ENCODE data around the gene SMIM13. TPM values are rescaled to one million over a fixed set of nuclear protein-coding genes. Genes with fewer than 3 reads are reported as not detected.
A peak's percentile ranks its signal among the peaks of the same experiment; 100 is the strongest.

SMIM13 gene
- polyA plus RNA-seq, 1 donor (not counting 4 experiments of a cell fraction or from before 2014, with no cell fraction given): 7.7 TPM

DNA sequence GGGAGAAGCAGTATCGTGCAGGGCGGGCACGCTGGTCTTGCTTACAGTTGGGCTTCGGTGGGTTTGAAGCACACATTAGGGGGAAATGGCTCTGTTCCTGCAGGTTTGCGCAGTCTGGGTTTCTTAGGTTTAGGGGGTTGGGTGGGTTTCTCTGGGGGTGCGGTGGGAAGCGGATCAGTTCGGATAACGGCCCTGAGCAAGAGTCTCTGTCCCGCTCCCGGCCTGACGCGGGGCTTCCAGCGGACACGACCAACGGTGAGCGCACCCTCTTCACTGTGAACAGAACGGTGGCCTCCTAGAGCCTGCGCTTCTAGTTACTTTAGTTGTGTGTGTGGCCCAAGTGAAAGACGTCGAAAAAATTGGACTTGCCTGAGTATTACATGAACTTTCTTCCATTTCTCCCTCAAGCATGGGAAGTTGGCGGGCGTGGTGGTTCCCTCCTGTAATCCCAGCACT lies 48.9 kb upstream of the SMIM13 start:
- FAIRE-seq (no peak), DNase-seq (ENCODE audit: low read depth, low spot score) (no peak)
- H4K20me1 ChIP-seq (ENCODE audit: control insufficient read depth, extremely low read depth, insufficient read depth, low read length): no peaks in the 10 kb centered on the region
- H3K9ac ChIP-seq (ENCODE audit: control insufficient read depth, extremely low read depth, insufficient read depth, low read length): no peak overlapping the region
- H3K4me2 ChIP-seq (ENCODE audit: control insufficient read depth, extremely low read depth, insufficient read depth, low read depth, low read length): peak overlapping the region; percentile 56
- H3K27me3 ChIP-seq (ENCODE audit: control insufficient read depth, extremely low read depth, insufficient read depth, low read length): peaks cover 40% of the 10 kb centered on the region
- no peaks in the 10 kb centered on the region for H3K79me2 ChIP-seq (ENCODE audit: control insufficient read depth, insufficient read depth, low read length)
- H3K27ac ChIP-seq (ENCODE audit: control insufficient read depth, insufficient read depth, low read length): no peak overlapping the region
- peak overlapping the region; percentile 38 to 53 (median 51) for H3K4me3 ChIP-seq (ENCODE audit: control insufficient read depth in 2 of 3, extremely low read depth in 1 of 3, insufficient read depth in 2 of 3, low read depth in 1 of 3, low read length in 3 of 3)
- H2AFZ ChIP-seq (ENCODE audit: control insufficient read depth, low read length): no peak overlapping the region
- H3K9me1 ChIP-seq (ENCODE audit: control insufficient read depth, extremely low read depth, insufficient read depth, low read length): no peaks in the 10 kb centered on the region
- no peaks in the 10 kb centered on the region for H3K36me3 ChIP-seq (ENCODE audit: control insufficient read depth in 2 of 2, extremely low read depth in 1 of 2, insufficient read depth in 2 of 2, low read length in 2 of 2)
- TF ChIP-seq, protein P1, sequence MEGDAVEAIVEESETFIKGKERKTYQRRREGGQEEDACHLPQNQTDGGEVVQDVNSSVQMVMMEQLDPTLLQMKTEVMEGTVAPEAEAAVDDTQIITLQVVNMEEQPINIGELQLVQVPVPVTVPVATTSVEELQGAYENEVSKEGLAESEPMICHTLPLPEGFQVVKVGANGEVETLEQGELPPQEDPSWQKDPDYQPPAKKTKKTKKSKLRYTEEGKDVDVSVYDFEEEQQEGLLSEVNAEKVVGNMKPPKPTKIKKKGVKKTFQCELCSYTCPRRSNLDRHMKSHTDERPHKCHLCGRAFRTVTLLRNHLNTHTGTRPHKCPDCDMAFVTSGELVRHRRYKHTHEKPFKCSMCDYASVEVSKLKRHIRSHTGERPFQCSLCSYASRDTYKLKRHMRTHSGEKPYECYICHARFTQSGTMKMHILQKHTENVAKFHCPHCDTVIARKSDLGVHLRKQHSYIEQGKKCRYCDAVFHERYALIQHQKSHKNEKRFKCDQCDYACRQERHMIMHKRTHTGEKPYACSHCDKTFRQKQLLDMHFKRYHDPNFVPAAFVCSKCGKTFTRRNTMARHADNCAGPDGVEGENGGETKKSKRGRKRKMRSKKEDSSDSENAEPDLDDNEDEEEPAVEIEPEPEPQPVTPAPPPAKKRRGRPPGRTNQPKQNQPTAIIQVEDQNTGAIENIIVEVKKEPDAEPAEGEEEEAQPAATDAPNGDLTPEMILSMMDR (optimal IDR thresholded peaks at IDR 0.05 in 1 of 3, IDR thresholded peaks at IDR 0.05 in 1 of 3, conservative IDR thresholded peaks at IDR 0.05 in 1 of 3; ENCODE audit: extremely low read depth in 1 of 3, insufficient read depth in 2 of 3, low read length in 3 of 3): no peak
- TF ChIP-seq EZH2 (IDR thresholded peaks at IDR 0.05; ENCODE audit: low read length): no peak
- H3K9me3 ChIP-seq (ENCODE audit: control insufficient read depth, low read depth, low read length): no peaks in the 10 kb centered on the region
- no peaks in the 10 kb centered on the region for H3K4me1 ChIP-seq (ENCODE audit: control insufficient read depth, extremely low read depth, insufficient read depth, low read length)
- dilution Hi-C loops (cut with MboI; ENCODE audit: extremely low pct_ligation_motif_present, low sequenced_read_pairs): no loop called here

DNA sequence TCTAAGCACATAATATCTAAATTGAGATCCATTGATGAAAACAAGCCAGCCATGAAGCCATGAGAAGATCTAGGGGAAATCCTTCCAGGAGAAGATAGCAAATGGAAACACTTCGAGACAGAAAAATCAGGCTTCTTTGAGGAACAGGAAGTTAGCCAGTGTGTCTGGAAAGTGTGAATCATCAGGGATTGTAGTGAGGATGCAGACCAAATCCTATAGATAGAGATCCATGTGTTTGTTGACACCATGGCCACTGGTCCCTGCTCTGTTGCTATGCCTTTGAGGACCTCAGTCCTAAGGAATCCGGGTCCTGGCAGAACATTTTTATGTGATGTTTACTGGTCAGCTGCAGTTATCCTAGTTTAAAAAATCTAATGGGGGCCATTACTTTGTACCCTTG lies 42.9 kb upstream of the SMIM13 start:
- Histone ChIP-seq H3K79me2 (ENCODE audit: control insufficient read depth, insufficient read depth, low read length) (no peaks in the 10 kb centered on the region), H3K9me1 (ENCODE audit: control insufficient read depth, extremely low read depth, insufficient read depth, low read length) (no peaks in the 10 kb centered on the region), H3K9ac (ENCODE audit: control insufficient read depth, extremely low read depth, insufficient read depth, low read length) (no peak overlapping the region), H4K20me1 (ENCODE audit: control insufficient read depth, extremely low read depth, insufficient read depth, low read length) (no peaks in the 10 kb centered on the region), H2AFZ (ENCODE audit: control insufficient read depth, low read length) (no peak overlapping the region), H3K9me3 (ENCODE audit: control insufficient read depth, low read depth, low read length) (no peaks in the 10 kb centered on the region), H3K4me2 (ENCODE audit: control insufficient read depth, extremely low read depth, insufficient read depth, low read depth, low read length) (no peak overlapping the region), H3K27me3 (ENCODE audit: control insufficient read depth, extremely low read depth, insufficient read depth, low read length) (peaks cover 2% of the 10 kb centered on the region), H3K4me3 (ENCODE audit: control insufficient read depth in 2 of 3, extremely low read depth in 1 of 3, insufficient read depth in 2 of 3, low read depth in 1 of 3, low read length in 3 of 3) (no peak overlapping the region), H3K4me1 (ENCODE audit: control insufficient read depth, extremely low read depth, insufficient read depth, low read length) (no peaks in the 10 kb centered on the region), H3K36me3 (ENCODE audit: control insufficient read depth in 2 of 2, extremely low read depth in 1 of 2, insufficient read depth in 2 of 2, low read length in 2 of 2) (no peaks in the 10 kb centered on the region), H3K27ac (ENCODE audit: control insufficient read depth, insufficient read depth, low read length) (no peak overlapping the region)
- DNase-seq (ENCODE audit: low read depth, low spot score): no peak
- dilution Hi-C loops (cut with MboI; ENCODE audit: extremely low pct_ligation_motif_present, low sequenced_read_pairs): loop anchor here (25.0 kb wide), 1 partner anchor 88 kb away; no protein-coding TSS in a partner anchor
- TF ChIP-seq, protein P1 (optimal IDR thresholded peaks at IDR 0.05 in 1 of 3, IDR thresholded peaks at IDR 0.05 in 1 of 3, conservative IDR thresholded peaks at IDR 0.05 in 1 of 3; ENCODE audit: extremely low read depth in 1 of 3, insufficient read depth in 2 of 3, low read length in 3 of 3): no peak
- no peak for FAIRE-seq

All from keratinocyte (primary cell).